Upper lobe of left lung (tissue), 6 donors: ENCODE data around the gene CNOT11. TPM values are rescaled to one million over a fixed set of nuclear protein-coding genes. Genes with fewer than 3 reads are reported as not detected.
A peak's percentile ranks its signal among the peaks of the same experiment; 100 is the strongest.

Experiments used
- ATAC-seq, 2 donors: fragments of 200-7000 bp; cut with Tn5 transposase; one replicate each; pipeline ENCODE4 v1.9.1; 2022; ENCODE audit warnings: mild to moderate bottlenecking in 2 of 2, moderate library complexity in 2 of 2; ENCODE audit not compliant: low FRiP score in 2 of 2
- DNase-seq, 2 donors: peaks; one replicate each; pipeline ENCODE4 v3.0.0-alpha.2; 2019 to 2020
- H3K27ac ChIP-seq, 4 donors: fragments of 200-600 bp; sonication (generic); one replicate each; pipeline ENCODE4 v1.5.1; 2016 to 2019
- H3K27me3 ChIP-seq, 4 donors: fragments of 200-600 bp; sonication (generic); one replicate each; pipeline ENCODE4 v1.5.1; 2017 to 2019
- H3K36me3 ChIP-seq, 4 donors: fragments of 200-600 bp; sonication (generic); one replicate each; pipeline ENCODE4 v1.5.1; 2016 to 2019
- H3K4me1 ChIP-seq, 4 donors: fragments of 200-600 bp; sonication (generic); one replicate each; pipeline ENCODE4 v1.5.1; 2018 to 2019
- H3K4me3 ChIP-seq, 4 donors: fragments of 200-600 bp; sonication (generic); one replicate each; pipeline ENCODE4 v1.5.1; 2017 to 2019; ENCODE audit warnings: mild to moderate bottlenecking in 2 of 4, moderate library complexity in 1 of 4
- H3K9me3 ChIP-seq, 4 donors: fragments of 200-600 bp; sonication (generic); one replicate each; pipeline ENCODE4 v1.5.1; 2018 to 2019
- CTCF ChIP-seq, 6 experiments: fragments of 450-650 bp in 4 of 6; fragments of 200-600 bp in 2 of 6; sonication (generic) in 2 of 6; IDR thresholded peaks; one replicate each; pipeline ENCODE4 v1.5.1; 2016 to 2019; ENCODE audit warnings: antibody characterized with exemption in 6 of 6
- EP300 ChIP-seq, 4 donors: sonication (generic); formaldehyde crosslinking; IDR thresholded peaks; one replicate each; pipeline ENCODE4 v1.5.1; 2017; ENCODE audit warnings: antibody characterized with exemption in 4 of 4, control low read depth in 2 of 4
- POLR2A ChIP-seq, 4 donors: fragments of 450-650 bp; IDR thresholded peaks; one replicate each; pipeline ENCODE4 v1.5.1; 2016 to 2017; ENCODE audit warnings: antibody characterized with exemption in 4 of 4, mild to moderate bottlenecking in 2 of 4
- POLR2AphosphoS5 ChIP-seq, 2 donors: sonication (generic); formaldehyde crosslinking; IDR thresholded peaks; one replicate each; pipeline ENCODE4 v1.5.1; 2017; ENCODE audit warnings: antibody characterized with exemption in 2 of 2
- WGBS, 2 donors: methylation state at CpG; one replicate each; pipeline ENCODE4 v1.1.5; 2017 to 2018; 5-methylcytosine and 5-hydroxymethylcytosine counted together
- total RNA-seq, 6 donors: library from RNA; depleted of rRNA in 4 of 6; stranded (reverse); fragments of >200 nt in 4 of 6; gene quantifications; one replicate each; pipeline versions ENCODE4 v1.1.0 to v1.2.1, GENCODE V29; 2016 to 2021
- donor health status: DM: no; HTN: no; CAD: no; lungs with moderate emphysema.
- donor health status: DM: no; HTN: yes; CAD: no; lungs with severe emphysema.

CNOT11 gene
- total RNA-seq, 6 donors from 2014 or later = 15.9 to 49.1 (median 30.4) TPM

GRCh38 chr2:101297383-101297782 is 44.7 kb downstream of the CNOT11 start:
- no peak overlapping the region for H3K27ac ChIP-seq
- DNase-seq = no peak
- 89 to 95% methylated on average over 2 of the region's 2 CpGs for WGBS, 2 donors
- H3K4me3 ChIP-seq = no peak overlapping the region
- TF ChIP-seq CTCF (IDR thresholded peaks at IDR 0.05) (no peak), POLR2AphosphoS5 (IDR thresholded peaks at IDR 0.05) (no peak), EP300 (IDR thresholded peaks at IDR 0.05) (no peak), POLR2A (IDR thresholded peaks at IDR 0.05) (no peak)
- no peaks in the 10 kb centered on the region for H3K9me3 ChIP-seq
- no peaks in the 10 kb centered on the region for H3K27me3 ChIP-seq
- no peak for ATAC-seq
- H3K36me3 ChIP-seq = peaks cover 3 to 42% (median 12%) of the 10 kb centered on the region in 4 donors
- H3K4me1 ChIP-seq = peaks cover 33 to 67% (median 42%) of the 10 kb centered on the region in 4 donors

- peaks cover 47 to 81% (median 54%) of the 10 kb centered on the region in 4 donors for H3K4me1 ChIP-seq
- no peak overlapping the region for H3K4me3 ChIP-seq
- ATAC-seq = no peak
- no peak for DNase-seq
- no peaks in the 10 kb centered on the region for H3K9me3 ChIP-seq
- no peaks in the 10 kb centered on the region for H3K27me3 ChIP-seq
- 64 to 69% methylated on average over 5 to 6 of the region's 6 CpGs for WGBS, 2 donors
- H3K36me3 ChIP-seq = peaks cover 0 to 21% (median 1%) of the 10 kb centered on the region in 4 donors
- TF ChIP-seq POLR2A (IDR thresholded peaks at IDR 0.05) = no peak
- no peak for TF ChIP-seq POLR2AphosphoS5 (IDR thresholded peaks at IDR 0.05)
- TF ChIP-seq EP300 (IDR thresholded peaks at IDR 0.05) = no peak
- no peak for TF ChIP-seq CTCF (IDR thresholded peaks at IDR 0.05)
- H3K27ac ChIP-seq = no peak overlapping the region
Measured at GRCh38 chr2:101299604-101300003, 46.9 kb downstream of the CNOT11 start.

GRCh38 chr2:101300164-101300563 is 47.5 kb downstream of the CNOT11 start:
- TF ChIP-seq CTCF (IDR thresholded peaks at IDR 0.05) = no peak
- no peak for TF ChIP-seq POLR2AphosphoS5 (IDR thresholded peaks at IDR 0.05)
- no peak for TF ChIP-seq EP300 (IDR thresholded peaks at IDR 0.05)
- no peak for TF ChIP-seq POLR2A (IDR thresholded peaks at IDR 0.05)
- ATAC-seq = no peak
- Histone ChIP-seq H3K4me1 (peaks cover 51 to 82% (median 59%) of the 10 kb centered on the region in 4 donors), H3K27me3 (no peaks in the 10 kb centered on the region), H3K36me3 (peaks cover 0 to 16% (median 0%) of the 10 kb centered on the region in 4 donors), H3K4me3 (no peak overlapping the region), H3K27ac (no peak overlapping the region), H3K9me3 (no peaks in the 10 kb centered on the region)
- DNase-seq = no peak
- 83 to 88% methylated on average over 1 of the region's 1 CpG for WGBS, 2 donors

GRCh38 chr2:101300836-101301235 is 48.1 kb downstream of the CNOT11 start:
- TF ChIP-seq POLR2A (IDR thresholded peaks at IDR 0.05) = no peak
- TF ChIP-seq POLR2AphosphoS5 (IDR thresholded peaks at IDR 0.05) = no peak
- TF ChIP-seq EP300 (IDR thresholded peaks at IDR 0.05) = no peak
- TF ChIP-seq CTCF (IDR thresholded peaks at IDR 0.05) = no peak
- peak in 1 of 2 donors; percentile 13 for DNase-seq
- Histone ChIP-seq H3K9me3 (no peaks in the 10 kb centered on the region), H3K4me1 (peaks cover 55 to 82% (median 61%) of the 10 kb centered on the region in 4 donors), H3K27me3 (no peaks in the 10 kb centered on the region), H3K4me3 (peak overlapping the region in 1 of 4 donors; percentile 2), H3K27ac (no peak overlapping the region), H3K36me3 (peaks cover 0 to 13% (median 0%) of the 10 kb centered on the region in 4 donors)
- WGBS, 2 donors = 60 to 78% methylated on average over 7 of the region's 7 CpGs
- ATAC-seq = peak in 1 of 2 donors; percentile 28

DNA sequence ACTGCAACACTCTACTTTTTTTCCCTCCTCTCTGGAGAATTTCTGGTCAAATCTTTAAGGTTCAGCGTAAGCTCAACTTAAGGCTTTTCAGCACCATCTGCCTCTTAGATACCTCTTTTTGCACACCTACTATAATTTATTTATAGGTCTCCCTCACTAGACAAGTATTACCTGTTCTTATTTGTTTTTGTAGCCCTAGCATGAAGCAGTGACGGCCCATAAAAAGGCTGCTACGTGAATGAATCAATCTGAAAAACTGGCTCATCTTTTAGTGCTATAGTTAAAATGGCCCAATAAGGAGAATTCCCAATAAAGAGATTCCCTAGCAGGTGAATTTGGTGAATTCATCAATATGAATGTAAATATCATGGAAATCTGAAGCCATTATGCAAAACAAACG is 49.3 kb downstream of the CNOT11 start:
- H3K27me3 ChIP-seq = no peaks in the 10 kb centered on the region
- H3K9me3 ChIP-seq = no peaks in the 10 kb centered on the region
- H3K27ac ChIP-seq = peak overlapping the region in 1 of 4 donors; percentile 10
- no peak overlapping the region for H3K4me3 ChIP-seq
- ATAC-seq = no peak
- TF ChIP-seq POLR2AphosphoS5 (IDR thresholded peaks at IDR 0.05) (no peak), CTCF (IDR thresholded peaks at IDR 0.05) (no peak), EP300 (IDR thresholded peaks at IDR 0.05) (no peak), POLR2A (IDR thresholded peaks at IDR 0.05) (no peak)
- peaks cover 0 to 13% (median 0%) of the 10 kb centered on the region in 4 donors for H3K36me3 ChIP-seq
- no peak for DNase-seq
- H3K4me1 ChIP-seq = peaks cover 58 to 92% (median 62%) of the 10 kb centered on the region in 4 donors
- 77 to 82% methylated on average over 4 of the region's 4 CpGs for WGBS, 2 donors
